Adrenal gland (tissue), 5 donors: ENCODE data around the gene C2CD2L.

Experiments
- POLR2A ChIP-seq, 2 donors: fragments of 450-650 bp; IDR thresholded peaks; one replicate each; pipeline ENCODE4 v1.6.1; 2017; ENCODE audit warnings: antibody characterized with exemption in 2 of 2, mild to moderate bottlenecking in 2 of 2, moderate library complexity in 1 of 2
- TF ChIP-seq, protein P1 (sequence below), 6 experiments: fragments of 450-650 bp in 4 of 6; fragments of 200-600 bp in 2 of 6; sonication (generic) in 1 of 6; IDR thresholded peaks; 1 replicate in 5 of 6; 2 replicates in 1 of 6; pipeline versions ENCODE4 v1.5.1 to v1.8.0; 2016 to 2021; ENCODE audit warnings: antibody characterized with exemption in 6 of 6, mild to moderate bottlenecking in 2 of 6, moderate library complexity in 1 of 6
- donor health status: DM: no; HTN: no; CAD: no.

DNA sequence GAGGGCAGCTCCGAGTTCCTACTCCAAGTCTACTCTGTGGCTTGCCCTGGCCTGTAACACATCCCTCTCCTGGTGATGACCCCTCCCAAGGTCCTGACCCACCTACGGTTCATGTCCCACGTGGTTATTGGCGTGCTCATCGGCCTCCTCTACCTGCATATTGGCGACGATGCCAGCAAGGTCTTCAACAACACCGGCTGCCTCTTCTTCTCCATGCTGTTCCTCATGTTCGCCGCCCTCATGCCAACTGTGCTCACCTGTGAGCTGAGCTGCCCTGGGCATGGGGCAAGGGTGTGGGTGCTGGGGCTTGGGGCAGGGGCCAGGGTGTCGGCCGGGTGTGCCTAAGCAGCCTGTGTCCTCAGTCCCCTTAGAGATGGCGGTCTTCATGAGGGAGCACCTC is 51.3 kb downstream of the C2CD2L start:
- TF ChIP-seq POLR2A (IDR thresholded peaks at IDR 0.05) = no peak
- TF ChIP-seq, protein P1, sequence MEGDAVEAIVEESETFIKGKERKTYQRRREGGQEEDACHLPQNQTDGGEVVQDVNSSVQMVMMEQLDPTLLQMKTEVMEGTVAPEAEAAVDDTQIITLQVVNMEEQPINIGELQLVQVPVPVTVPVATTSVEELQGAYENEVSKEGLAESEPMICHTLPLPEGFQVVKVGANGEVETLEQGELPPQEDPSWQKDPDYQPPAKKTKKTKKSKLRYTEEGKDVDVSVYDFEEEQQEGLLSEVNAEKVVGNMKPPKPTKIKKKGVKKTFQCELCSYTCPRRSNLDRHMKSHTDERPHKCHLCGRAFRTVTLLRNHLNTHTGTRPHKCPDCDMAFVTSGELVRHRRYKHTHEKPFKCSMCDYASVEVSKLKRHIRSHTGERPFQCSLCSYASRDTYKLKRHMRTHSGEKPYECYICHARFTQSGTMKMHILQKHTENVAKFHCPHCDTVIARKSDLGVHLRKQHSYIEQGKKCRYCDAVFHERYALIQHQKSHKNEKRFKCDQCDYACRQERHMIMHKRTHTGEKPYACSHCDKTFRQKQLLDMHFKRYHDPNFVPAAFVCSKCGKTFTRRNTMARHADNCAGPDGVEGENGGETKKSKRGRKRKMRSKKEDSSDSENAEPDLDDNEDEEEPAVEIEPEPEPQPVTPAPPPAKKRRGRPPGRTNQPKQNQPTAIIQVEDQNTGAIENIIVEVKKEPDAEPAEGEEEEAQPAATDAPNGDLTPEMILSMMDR (IDR thresholded peaks at IDR 0.05) = no peak
